ENCODE data around the gene FRMD4A.

Gene FRMD4A

DNA sequence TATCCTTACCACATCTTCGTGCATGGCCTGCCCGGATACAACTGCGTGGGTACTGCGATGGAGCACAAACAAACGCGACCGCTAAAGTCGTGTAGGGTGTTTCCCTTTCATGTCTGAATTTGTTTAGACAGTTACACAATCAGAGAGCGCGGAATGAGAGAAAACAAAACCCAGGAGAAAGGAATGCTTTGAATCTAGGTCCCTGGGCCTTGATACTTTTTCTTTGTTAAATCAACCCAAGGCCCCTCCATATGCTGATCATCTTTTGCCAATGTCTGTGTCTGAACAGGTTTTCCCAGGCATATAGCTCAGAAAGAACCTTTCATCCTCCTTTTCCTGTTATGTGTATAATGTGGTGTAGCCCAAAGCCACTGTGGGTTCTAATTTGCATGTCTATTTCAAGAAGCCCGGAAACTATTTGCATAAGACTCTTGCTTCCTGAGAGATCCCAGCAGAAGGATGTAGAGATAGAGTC, 145.8 kb downstream of the FRMD4A start:
- Histone ChIP-seq H3K36me3 (ENCODE audit: insufficient read depth, low read length) (no peaks in the 10 kb centered on the region), H3K9me3 (ENCODE audit: insufficient read depth, low read depth, low read length) (no peaks in the 10 kb centered on the region), H3K4me3 (ENCODE audit: low read length) (no peak overlapping the region), H3K9ac (ENCODE audit: low read depth, low read length) (peak overlapping the region; percentile 88), H3K4me1 (ENCODE audit: insufficient read depth, low read length) (peaks cover 13% of the 10 kb centered on the region), H3K27me3 (ENCODE audit: insufficient read depth, low read length) (no peaks in the 10 kb centered on the region), H3K27ac (ENCODE audit: low read depth, low read length) (peak overlapping the region; percentile 88)
- WGBS = 68% methylated on average over 11 of the region's 11 CpGs

DNA sequence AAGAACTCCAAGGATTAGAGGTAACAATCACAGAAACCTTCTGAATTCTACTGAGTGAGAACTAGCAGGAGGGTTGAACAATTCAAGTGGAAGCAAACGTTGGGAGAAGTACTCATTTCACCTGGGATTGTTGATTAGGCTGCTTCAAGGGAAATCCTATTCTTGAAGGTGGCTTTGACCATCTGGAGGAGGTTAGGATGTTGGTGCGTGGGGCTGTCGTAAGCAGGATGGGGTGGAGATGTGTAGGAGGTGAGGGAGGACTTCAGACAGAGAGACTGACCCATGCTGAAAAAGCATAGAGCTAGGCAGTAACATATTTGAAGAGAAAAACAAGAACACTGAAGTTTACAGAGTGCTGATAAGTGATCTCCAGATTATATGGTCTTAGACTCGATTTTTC, 147.9 kb downstream of the FRMD4A start:
- 80% methylated on average over 3 of the region's 4 CpGs for WGBS
- Histone ChIP-seq H3K4me3 (ENCODE audit: low read length) (no peak overlapping the region), H3K36me3 (ENCODE audit: insufficient read depth, low read length) (no peaks in the 10 kb centered on the region), H3K4me1 (ENCODE audit: insufficient read depth, low read length) (peaks cover 13% of the 10 kb centered on the region), H3K9me3 (ENCODE audit: insufficient read depth, low read depth, low read length) (no peaks in the 10 kb centered on the region), H3K27me3 (ENCODE audit: insufficient read depth, low read length) (no peaks in the 10 kb centered on the region), H3K27ac (ENCODE audit: low read depth, low read length) (no peak overlapping the region), H3K9ac (ENCODE audit: low read depth, low read length) (no peak overlapping the region)

GRCh38 chr10:14181567-14181936, 149.2 kb downstream of the FRMD4A start:
- WGBS = 97% methylated on average over 3 of the region's 3 CpGs
- no peaks in the 10 kb centered on the region for H3K27me3 ChIP-seq (ENCODE audit: insufficient read depth, low read length)
- no peaks in the 10 kb centered on the region for H3K36me3 ChIP-seq (ENCODE audit: insufficient read depth, low read length)
- peaks cover 13% of the 10 kb centered on the region for H3K4me1 ChIP-seq (ENCODE audit: insufficient read depth, low read length)
- no peak overlapping the region for H3K9ac ChIP-seq (ENCODE audit: low read depth, low read length)
- H3K9me3 ChIP-seq (ENCODE audit: insufficient read depth, low read depth, low read length) = no peaks in the 10 kb centered on the region
- H3K27ac ChIP-seq (ENCODE audit: low read depth, low read length) = no peak overlapping the region
- no peak overlapping the region for H3K4me3 ChIP-seq (ENCODE audit: low read length)

DNA sequence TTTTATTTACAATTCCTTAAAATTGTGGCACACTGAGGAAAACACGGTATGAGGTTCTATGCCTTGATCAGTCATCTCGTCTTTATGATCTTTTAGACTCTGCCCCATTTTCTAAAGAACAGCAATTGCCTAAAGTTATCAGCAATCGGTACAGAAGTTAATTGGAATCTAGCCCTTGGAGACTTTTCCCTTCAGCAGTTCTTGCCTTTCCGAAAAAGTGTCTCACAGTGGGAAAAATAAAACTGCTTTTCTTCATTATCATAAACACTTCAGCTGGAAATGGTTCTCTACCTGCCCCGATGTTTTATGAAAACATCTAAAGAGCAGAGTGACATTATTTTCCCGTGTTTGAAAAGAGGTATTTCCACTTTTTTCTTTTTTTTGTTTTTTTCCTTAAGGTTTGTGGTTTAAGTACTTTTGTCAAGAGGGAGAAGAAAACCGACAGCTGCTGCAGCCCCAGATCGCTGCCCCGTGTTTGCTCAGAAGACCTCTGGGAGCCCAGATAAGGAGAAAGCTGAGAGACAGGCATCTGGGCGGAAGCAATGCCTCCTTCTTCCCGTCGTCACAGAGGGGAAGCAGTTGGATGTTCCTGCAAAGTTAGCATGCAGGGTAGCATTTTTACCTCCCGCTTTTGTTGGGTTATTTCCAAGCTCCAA, 149.7 kb downstream of the FRMD4A start:
- Histone ChIP-seq H3K27ac (ENCODE audit: low read depth, low read length) (no peak overlapping the region), H3K9me3 (ENCODE audit: insufficient read depth, low read depth, low read length) (no peaks in the 10 kb centered on the region), H3K27me3 (ENCODE audit: insufficient read depth, low read length) (no peaks in the 10 kb centered on the region), H3K4me3 (ENCODE audit: low read length) (no peak overlapping the region), H3K36me3 (ENCODE audit: insufficient read depth, low read length) (no peaks in the 10 kb centered on the region), H3K9ac (ENCODE audit: low read depth, low read length) (no peak overlapping the region), H3K4me1 (ENCODE audit: insufficient read depth, low read length) (peaks cover 12% of the 10 kb centered on the region)
- 80% methylated on average over 11 of the region's 13 CpGs for WGBS

GRCh38 chr10:14179251-14179650, 151.5 kb downstream of the FRMD4A start:
- peaks cover 4% of the 10 kb centered on the region for H3K27me3 ChIP-seq (ENCODE audit: insufficient read depth, low read length)
- WGBS = no CpG with 5 or more reads among the region's 2 CpGs

DNA sequence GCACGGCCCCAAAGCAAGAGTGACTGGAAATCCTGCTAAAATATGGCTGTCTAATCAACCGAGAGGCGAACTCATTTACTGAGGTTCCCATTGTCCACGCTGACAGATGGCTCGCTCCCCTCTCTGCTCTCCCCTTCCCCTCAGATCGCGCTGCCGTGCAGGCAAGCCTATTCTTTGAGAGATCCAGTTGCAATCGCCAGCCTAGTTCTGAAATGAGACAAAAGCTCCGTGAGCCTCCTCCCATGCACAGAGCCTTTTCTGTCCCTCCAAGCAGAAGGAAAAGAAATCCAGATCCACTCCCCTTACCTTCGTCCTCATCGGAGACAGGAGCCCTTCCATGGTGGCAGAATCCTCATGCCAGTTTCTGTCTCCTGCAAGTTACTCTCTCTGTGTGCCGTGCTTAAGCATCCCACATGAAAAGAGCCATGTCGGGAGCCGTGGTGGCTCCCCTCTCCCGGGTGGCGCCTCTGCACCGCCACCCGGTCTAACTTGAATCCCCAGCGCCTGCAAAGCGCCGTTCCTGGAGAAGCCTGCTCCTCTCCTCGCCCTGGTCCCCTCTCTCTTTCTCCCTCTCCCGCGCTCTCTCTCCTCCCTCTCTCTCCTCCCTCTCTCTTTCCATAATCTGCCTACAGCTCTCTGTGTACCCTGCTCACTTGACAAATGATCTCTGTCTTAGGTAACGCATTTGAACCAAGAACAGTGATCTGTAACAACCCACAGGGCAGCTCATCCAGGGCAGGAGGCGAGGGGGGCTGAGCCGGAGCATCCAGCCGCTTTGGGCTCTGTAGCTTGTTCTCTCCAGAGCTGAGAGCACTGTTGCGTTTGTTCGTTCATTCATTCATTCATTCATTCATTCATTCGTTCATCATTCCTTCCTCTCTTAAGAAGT, 156.8 kb downstream of the FRMD4A start:
- Histone ChIP-seq H3K36me3 (ENCODE audit: insufficient read depth, low read length) (no peaks in the 10 kb centered on the region), H3K4me3 (ENCODE audit: low read length) (peak overlapping the region; percentile 59), H3K27me3 (ENCODE audit: insufficient read depth, low read length) (peaks cover 28% of the 10 kb centered on the region), H3K4me1 (ENCODE audit: insufficient read depth, low read length) (peaks cover 9% of the 10 kb centered on the region; the same call in 1 of the 2 replicates), H3K9me3 (ENCODE audit: insufficient read depth, low read depth, low read length) (no peaks in the 10 kb centered on the region), H3K9ac (ENCODE audit: low read depth, low read length) (peak overlapping the region; percentile 61), H3K27ac (ENCODE audit: low read depth, low read length) (no peak overlapping the region)
- WGBS = 7% methylated on average over 32 of the region's 32 CpGs

More at GRCh38 chr10:14179251-14179650, 151.5 kb downstream of the FRMD4A start:
- H3K9ac ChIP-seq (ENCODE audit: low read depth, low read length) = no peak overlapping the region
- H3K27ac ChIP-seq (ENCODE audit: low read depth, low read length) = no peak overlapping the region
- no peaks in the 10 kb centered on the region; the same call in 1 of the 2 replicates for H3K4me1 ChIP-seq (ENCODE audit: insufficient read depth, low read length)
- no peaks in the 10 kb centered on the region for H3K9me3 ChIP-seq (ENCODE audit: insufficient read depth, low read depth, low read length)
- H3K36me3 ChIP-seq (ENCODE audit: insufficient read depth, low read length) = no peaks in the 10 kb centered on the region
- H3K4me3 ChIP-seq (ENCODE audit: low read length) = no peak overlapping the region

DNA sequence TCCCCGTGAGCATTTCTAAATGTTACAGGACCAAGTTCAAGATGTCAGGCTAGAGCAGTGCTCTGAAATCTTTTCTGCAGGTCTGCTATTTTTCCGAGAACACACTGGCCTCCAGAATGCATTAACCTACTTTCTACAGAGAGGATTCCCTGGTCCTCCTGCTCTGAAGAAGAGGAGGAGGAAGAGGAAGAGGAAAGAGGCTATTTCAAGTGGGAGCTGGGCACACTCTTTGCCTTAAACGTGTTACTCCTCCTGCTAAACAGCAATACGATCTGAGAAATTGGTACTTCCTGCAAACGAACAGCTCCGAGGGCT, 157.4 kb downstream of the FRMD4A start:
- Histone ChIP-seq H3K36me3 (ENCODE audit: insufficient read depth, low read length) (no peaks in the 10 kb centered on the region), H3K9me3 (ENCODE audit: insufficient read depth, low read depth, low read length) (no peaks in the 10 kb centered on the region), H3K9ac (ENCODE audit: low read depth, low read length) (peak overlapping the region; percentile 61; the same call in 1 of the 2 replicates), H3K4me1 (ENCODE audit: insufficient read depth, low read length) (peaks cover 9% of the 10 kb centered on the region; the same call in 1 of the 2 replicates), H3K4me3 (ENCODE audit: low read length) (peak overlapping the region; percentile 59), H3K27ac (ENCODE audit: low read depth, low read length) (no peak overlapping the region), H3K27me3 (ENCODE audit: insufficient read depth, low read length) (peaks cover 28% of the 10 kb centered on the region)
- WGBS = 17% methylated on average over 6 of the region's 6 CpGs

GRCh38 chr10:14172336-14172950, 158.3 kb downstream of the FRMD4A start:
- H3K4me3 ChIP-seq (ENCODE audit: low read length) = no peak overlapping the region
- peaks cover 9% of the 10 kb centered on the region; the same call in 1 of the 2 replicates for H3K4me1 ChIP-seq (ENCODE audit: insufficient read depth, low read length)
- H3K27me3 ChIP-seq (ENCODE audit: insufficient read depth, low read length) = peaks cover 28% of the 10 kb centered on the region
- no peaks in the 10 kb centered on the region for H3K9me3 ChIP-seq (ENCODE audit: insufficient read depth, low read depth, low read length)
- no peak overlapping the region for H3K27ac ChIP-seq (ENCODE audit: low read depth, low read length)
- H3K9ac ChIP-seq (ENCODE audit: low read depth, low read length) = no peak overlapping the region
- no peaks in the 10 kb centered on the region for H3K36me3 ChIP-seq (ENCODE audit: insufficient read depth, low read length)
- 89% methylated on average over 13 of the region's 13 CpGs for WGBS

- no peak overlapping the region for H3K4me3 ChIP-seq (ENCODE audit: low read length)
- H3K9me3 ChIP-seq (ENCODE audit: insufficient read depth, low read depth, low read length) = no peaks in the 10 kb centered on the region
- peaks cover 9% of the 10 kb centered on the region; the same call in 1 of the 2 replicates for H3K4me1 ChIP-seq (ENCODE audit: insufficient read depth, low read length)
- peaks cover 28% of the 10 kb centered on the region for H3K27me3 ChIP-seq (ENCODE audit: insufficient read depth, low read length)
- no peak overlapping the region for H3K9ac ChIP-seq (ENCODE audit: low read depth, low read length)
- 98% methylated on average over 1 of the region's 1 CpG for WGBS
- no peaks in the 10 kb centered on the region for H3K36me3 ChIP-seq (ENCODE audit: insufficient read depth, low read length)
- no peak overlapping the region for H3K27ac ChIP-seq (ENCODE audit: low read depth, low read length)
Measured at GRCh38 chr10:14171336-14171735, 159.4 kb downstream of the FRMD4A start.

GRCh38 chr10:14163377-14164086, 167.2 kb downstream of the FRMD4A start:
- Histone ChIP-seq H3K27ac (ENCODE audit: low read depth, low read length) (no peak overlapping the region), H3K4me1 (ENCODE audit: insufficient read depth, low read length) (peaks cover 14% of the 10 kb centered on the region), H3K4me3 (ENCODE audit: low read length) (no peak overlapping the region), H3K9ac (ENCODE audit: low read depth, low read length) (no peak overlapping the region), H3K27me3 (ENCODE audit: insufficient read depth, low read length) (no peaks in the 10 kb centered on the region), H3K9me3 (ENCODE audit: insufficient read depth, low read depth, low read length) (no peaks in the 10 kb centered on the region), H3K36me3 (ENCODE audit: insufficient read depth, low read length) (no peaks in the 10 kb centered on the region)
- 82% methylated on average over 20 of the region's 20 CpGs for WGBS

Data from HUES64 (cell line).